Suprapubic skin (tissue), 4 donors: ENCODE results near the gene GIT1. TPM values are rescaled to one million over a fixed set of nuclear protein-coding genes. Genes with fewer than 3 reads are reported as not detected.

ENCODE experiments used
- DNase-seq, 2 donors: peaks; one replicate each; pipeline ENCODE4 v3.0.0-alpha.2; 2019; ENCODE audit warnings: low spot score in 2 of 2
- H3K27ac ChIP-seq: fragments of 200-600 bp; sonication (generic); one replicate; pipeline ENCODE4 v1.5.1; 2019
- H3K27me3 ChIP-seq: fragments of 200-600 bp; sonication (generic); one replicate; pipeline ENCODE4 v1.5.1; 2019
- H3K36me3 ChIP-seq: fragments of 200-600 bp; sonication (generic); one replicate; pipeline ENCODE4 v1.5.1; 2019
- H3K4me1 ChIP-seq: fragments of 200-600 bp; sonication (generic); one replicate; pipeline ENCODE4 v1.5.1; 2019
- H3K4me3 ChIP-seq: fragments of 200-600 bp; sonication (generic); one replicate; pipeline ENCODE4 v1.5.1; 2019; ENCODE audit warnings: mild to moderate bottlenecking
- H3K9me3 ChIP-seq: fragments of 200-600 bp; sonication (generic); one replicate; pipeline ENCODE4 v1.5.1; 2019
- EP300 ChIP-seq: sonication (generic); formaldehyde crosslinking; IDR thresholded peaks from one replicate; pipeline ENCODE4 v1.6.1; 2017; ENCODE audit warnings: antibody characterized with exemption
- POLR2A ChIP-seq, 2 donors: fragments of 450-650 bp; IDR thresholded peaks; one replicate each; pipeline ENCODE4 v1.6.1; 2017; ENCODE audit warnings: antibody characterized with exemption in 2 of 2, mild to moderate bottlenecking in 2 of 2, moderate library complexity in 2 of 2
- POLR2AphosphoS5 ChIP-seq, 3 donors: sonication (generic); formaldehyde crosslinking; IDR thresholded peaks; one replicate each; pipeline ENCODE4 v1.6.1; 2017; ENCODE audit warnings: antibody characterized with exemption in 3 of 3
- WGBS: methylation state at CpG from one replicate; pipeline ENCODE4 v1.1.5; 2018; 5-methylcytosine and 5-hydroxymethylcytosine counted together
- total RNA-seq, 4 donors: library from RNA; depleted of rRNA; stranded (reverse); fragments of >200 nt; gene quantifications; one replicate each; pipeline ENCODE4 v1.1.0, GENCODE V29; 2016
- TF ChIP-seq, protein P1 (sequence below), 2 donors: fragments of 200-600 bp in 1 of 2; fragments of 450-650 bp in 1 of 2; sonication (generic) in 1 of 2; IDR thresholded peaks; one replicate each; pipeline ENCODE4 v1.5.1; 2016 to 2019; ENCODE audit warnings: antibody characterized with exemption in 2 of 2, mild to moderate bottlenecking in 1 of 2, moderate library complexity in 1 of 2

GIT1 gene
- total RNA-seq, 4 donors from 2014 or later = 66.7 to 103 (median 90.4) TPM

DNA sequence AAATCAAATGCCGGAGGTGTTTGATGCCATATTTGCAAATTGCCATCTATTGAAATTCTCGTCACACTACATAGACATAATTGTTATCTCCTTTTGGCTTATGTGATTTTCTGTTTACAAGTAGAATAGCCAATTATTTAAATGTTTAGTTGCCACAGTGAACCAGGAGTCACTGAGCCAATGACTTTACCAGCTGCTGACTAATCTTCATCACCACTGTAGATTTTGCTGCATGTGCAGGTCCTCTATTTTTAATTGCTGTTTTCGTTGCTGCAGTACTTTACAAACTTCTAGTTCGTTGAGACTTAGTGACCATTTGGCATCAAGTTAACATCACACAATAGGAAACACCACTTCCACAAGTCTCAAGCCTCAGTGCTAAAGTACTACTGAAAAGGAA is 45.4 kb downstream of the GIT1 start:
- DNase-seq = no peak
- H3K4me1 ChIP-seq = no peaks in the 10 kb centered on the region
- WGBS = 83% methylated on average over 4 of the region's 4 CpGs
- H3K36me3 ChIP-seq = peaks cover 42% of the 10 kb centered on the region
- H3K27ac ChIP-seq = no peak overlapping the region
- TF ChIP-seq POLR2A (IDR thresholded peaks at IDR 0.05) (no peak), POLR2AphosphoS5 (IDR thresholded peaks at IDR 0.05) (no peak), EP300 (no peak)
- TF ChIP-seq, protein P1, sequence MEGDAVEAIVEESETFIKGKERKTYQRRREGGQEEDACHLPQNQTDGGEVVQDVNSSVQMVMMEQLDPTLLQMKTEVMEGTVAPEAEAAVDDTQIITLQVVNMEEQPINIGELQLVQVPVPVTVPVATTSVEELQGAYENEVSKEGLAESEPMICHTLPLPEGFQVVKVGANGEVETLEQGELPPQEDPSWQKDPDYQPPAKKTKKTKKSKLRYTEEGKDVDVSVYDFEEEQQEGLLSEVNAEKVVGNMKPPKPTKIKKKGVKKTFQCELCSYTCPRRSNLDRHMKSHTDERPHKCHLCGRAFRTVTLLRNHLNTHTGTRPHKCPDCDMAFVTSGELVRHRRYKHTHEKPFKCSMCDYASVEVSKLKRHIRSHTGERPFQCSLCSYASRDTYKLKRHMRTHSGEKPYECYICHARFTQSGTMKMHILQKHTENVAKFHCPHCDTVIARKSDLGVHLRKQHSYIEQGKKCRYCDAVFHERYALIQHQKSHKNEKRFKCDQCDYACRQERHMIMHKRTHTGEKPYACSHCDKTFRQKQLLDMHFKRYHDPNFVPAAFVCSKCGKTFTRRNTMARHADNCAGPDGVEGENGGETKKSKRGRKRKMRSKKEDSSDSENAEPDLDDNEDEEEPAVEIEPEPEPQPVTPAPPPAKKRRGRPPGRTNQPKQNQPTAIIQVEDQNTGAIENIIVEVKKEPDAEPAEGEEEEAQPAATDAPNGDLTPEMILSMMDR (IDR thresholded peaks at IDR 0.05) = no peak
- no peaks in the 10 kb centered on the region for H3K27me3 ChIP-seq
- H3K4me3 ChIP-seq = no peak overlapping the region
- no peaks in the 10 kb centered on the region for H3K9me3 ChIP-seq

DNA sequence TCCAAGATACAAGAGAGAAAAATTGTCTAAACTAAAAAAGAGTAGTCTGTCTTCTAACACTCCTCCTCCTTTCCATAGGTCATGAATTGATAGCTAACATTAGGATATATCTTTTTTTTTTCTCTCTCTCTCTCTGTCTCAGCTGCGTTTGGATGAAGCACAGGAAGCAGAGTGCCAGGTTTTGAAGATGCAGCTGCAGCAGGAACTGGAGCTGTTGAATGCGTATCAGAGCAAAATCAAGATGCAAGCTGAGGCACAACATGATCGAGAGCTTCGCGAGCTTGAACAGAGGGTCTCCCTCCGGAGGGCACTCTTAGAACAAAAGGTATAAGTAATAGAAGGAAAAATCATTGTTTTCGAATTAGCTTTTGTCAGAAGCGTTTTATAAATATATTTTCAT is 55.5 kb downstream of the GIT1 start:
- DNase-seq = peak in 1 of 2 donors; percentile 2
- Histone ChIP-seq H3K27ac (no peak overlapping the region), H3K9me3 (no peaks in the 10 kb centered on the region), H3K36me3 (peaks cover 72% of the 10 kb centered on the region), H3K27me3 (no peaks in the 10 kb centered on the region), H3K4me3 (no peak overlapping the region), H3K4me1 (no peaks in the 10 kb centered on the region)
- WGBS = 86% methylated on average over 8 of the region's 8 CpGs
- TF ChIP-seq, protein P1 (IDR thresholded peaks at IDR 0.05) = no peak
- TF ChIP-seq POLR2AphosphoS5 (IDR thresholded peaks at IDR 0.05) (no peak), EP300 (no peak), POLR2A (IDR thresholded peaks at IDR 0.05) (no peak)

DNA sequence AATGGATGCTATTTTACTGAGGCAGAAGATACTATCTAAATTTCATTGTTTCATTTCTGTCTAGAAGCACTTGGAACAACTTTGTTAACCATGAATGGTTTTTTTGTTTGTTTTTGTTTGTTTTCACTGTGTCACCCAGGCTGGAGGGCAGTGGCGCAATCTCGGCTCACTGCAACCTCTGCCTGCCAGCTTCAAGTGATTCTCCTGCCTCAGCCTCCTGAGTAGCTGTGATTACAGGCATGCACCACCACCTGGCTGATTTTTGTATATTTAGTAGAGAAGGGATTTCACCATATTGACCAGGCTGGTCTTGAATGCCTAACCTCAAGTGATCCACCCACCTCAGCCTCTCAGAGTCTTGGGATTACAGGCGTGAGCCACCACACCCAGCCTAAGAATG is 63.1 kb downstream of the GIT1 start:
- DNase-seq = no peak
- Histone ChIP-seq H3K27me3 (no peaks in the 10 kb centered on the region), H3K4me3 (no peak overlapping the region), H3K36me3 (peaks cover 71% of the 10 kb centered on the region), H3K27ac (no peak overlapping the region), H3K9me3 (no peaks in the 10 kb centered on the region), H3K4me1 (no peaks in the 10 kb centered on the region)
- WGBS = 92% methylated on average over 3 of the region's 3 CpGs
- TF ChIP-seq, protein P1 (IDR thresholded peaks at IDR 0.05) = no peak
- TF ChIP-seq POLR2A (IDR thresholded peaks at IDR 0.05) (no peak), POLR2AphosphoS5 (IDR thresholded peaks at IDR 0.05) (no peak)

DNA sequence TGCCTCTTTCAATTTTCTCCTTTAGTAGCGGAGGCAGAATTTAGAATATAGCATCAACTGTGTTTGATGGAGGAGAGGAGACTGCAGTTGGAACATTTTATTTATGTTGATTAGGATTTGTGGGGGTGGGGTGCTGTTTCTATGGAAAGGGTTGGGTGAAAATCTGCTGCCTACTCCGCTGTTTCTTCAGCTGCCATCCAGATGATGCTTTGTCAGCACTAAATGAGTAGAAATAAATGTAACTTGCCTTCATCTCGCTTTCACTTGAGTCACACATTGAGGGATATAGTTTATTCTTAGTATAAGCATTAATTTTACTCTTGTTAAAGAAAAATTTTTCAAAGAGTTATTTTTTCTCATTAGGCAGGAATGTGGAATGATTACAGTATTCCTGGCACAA is 64.8 kb downstream of the GIT1 start:
- 89% methylated on average over 3 of the region's 3 CpGs for WGBS
- DNase-seq = no peak
- Histone ChIP-seq H3K9me3 (no peaks in the 10 kb centered on the region), H3K4me1 (no peaks in the 10 kb centered on the region), H3K27me3 (no peaks in the 10 kb centered on the region), H3K4me3 (no peak overlapping the region), H3K36me3 (peaks cover 70% of the 10 kb centered on the region), H3K27ac (no peak overlapping the region)
- no peak for TF ChIP-seq POLR2A (IDR thresholded peaks at IDR 0.05)

Other genes with a start within 250 kb of the GIT1 start
- gene TAOK1, start 199.3 kb downstream of the GIT1 start, total RNA-seq = 10 to 100 TPM; 42.1 to 58.3 (median 51.2) TPM
- gene ABHD15, start 22.6 kb downstream of the GIT1 start, total RNA-seq = 10 to 100 TPM in 1 of 4 donors, 1 to 10 TPM in 3; 7.2 to 11.0 (median 7.9) TPM
- 10 to 100 TPM; 31.6 to 45.9 (median 40.3) TPM for gene TP53I13, start 20.9 kb downstream of the GIT1 start, total RNA-seq
- gene ANKRD13B, start 3.5 kb upstream of the GIT1 start, total RNA-seq = 10 to 100 TPM in 3 of 4 donors, 1 to 10 TPM in 1; 9.0 to 16.5 (median 10.8) TPM
- gene CORO6, start 33.3 kb upstream of the GIT1 start, total RNA-seq = 10 to 100 TPM in 1 of 4 donors, 1 to 10 TPM in 3; 1.4 to 13.7 (median 6.6) TPM